NCI-H2227 (cell line): Measurements from ENCODE around the gene COMP.

Experiments used
- DNase-seq: peaks from one replicate; lab custom pipeline; 2025; ENCODE audit not compliant: unreplicated experiment; lab: John Stamatoyannopoulos, UW

COMP gene

GRCh38 chr19:18804139-18804601 is 13.1 kb upstream of the COMP start:
- DNase-seq, result no peak

DNA sequence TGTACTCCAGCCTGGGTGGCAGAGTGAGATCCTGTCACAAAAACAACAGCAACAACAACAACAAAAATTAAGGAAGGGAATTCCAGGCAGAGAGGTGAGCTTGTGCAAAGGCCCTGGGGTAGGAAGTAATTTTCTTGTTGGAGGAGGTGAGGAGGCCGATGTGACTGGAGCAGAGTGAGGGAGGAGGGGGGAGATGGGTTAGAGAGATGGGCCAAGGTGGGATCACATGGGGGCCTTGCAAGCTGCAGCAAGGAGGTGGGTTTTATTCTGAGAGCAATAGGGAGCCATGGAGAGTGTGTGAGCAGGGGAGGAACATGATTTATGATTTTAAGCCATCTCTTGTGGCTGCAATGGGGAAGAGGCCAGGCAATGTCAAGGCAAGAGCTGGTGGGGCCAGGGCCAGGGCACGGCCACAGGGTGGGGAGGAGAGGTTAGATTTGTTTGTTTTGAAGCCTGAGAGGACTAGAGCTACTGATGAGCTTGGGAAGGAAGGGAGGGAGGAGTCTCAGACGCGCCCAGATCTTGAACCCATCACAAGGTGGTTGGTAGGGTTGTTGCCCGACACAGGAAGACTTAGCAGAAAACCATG is 12.5 kb upstream of the COMP start:
- no peak for DNase-seq

DNA sequence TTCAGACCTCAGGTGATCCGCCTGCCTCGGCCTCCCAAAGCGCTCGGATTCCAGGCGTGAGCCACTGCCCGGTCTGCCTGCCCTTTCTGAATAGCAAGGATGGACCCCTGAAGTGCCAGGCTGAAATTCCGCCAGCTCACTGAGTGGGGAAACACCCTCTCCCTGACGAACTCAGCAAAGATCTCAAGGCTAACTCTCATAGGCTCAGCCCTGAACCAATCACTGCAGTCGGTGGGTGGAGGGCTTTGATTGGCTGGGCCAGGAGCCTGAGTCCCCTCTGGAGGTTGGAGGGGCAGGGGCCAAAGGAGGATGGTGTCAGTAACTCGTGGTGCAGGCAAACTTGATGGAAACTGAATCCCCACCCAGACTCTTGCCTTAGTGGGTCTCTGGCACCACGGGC is 11.2 kb upstream of the COMP start:
- no peak for DNase-seq

DNA sequence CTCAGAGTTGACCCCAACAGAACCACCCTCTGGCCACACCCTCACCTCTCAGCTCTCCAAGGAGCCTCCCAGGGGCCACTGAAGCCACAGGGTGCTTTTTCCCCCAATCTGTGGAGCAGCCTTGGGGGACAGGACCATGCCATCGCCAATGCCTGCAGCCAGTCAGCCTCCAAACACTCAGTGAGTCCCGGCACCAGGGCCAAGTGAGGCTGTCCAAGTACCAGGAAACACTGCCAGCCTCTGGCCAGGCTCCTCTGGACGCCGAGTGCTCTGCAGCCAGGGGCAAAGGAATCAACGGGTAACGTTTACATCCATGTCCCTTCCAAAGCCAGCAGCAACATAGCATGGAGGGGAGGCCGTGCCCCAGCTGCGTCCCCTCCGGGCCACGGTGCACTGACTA is 9.5 kb upstream of the COMP start:
- DNase-seq, result no peak

DNA sequence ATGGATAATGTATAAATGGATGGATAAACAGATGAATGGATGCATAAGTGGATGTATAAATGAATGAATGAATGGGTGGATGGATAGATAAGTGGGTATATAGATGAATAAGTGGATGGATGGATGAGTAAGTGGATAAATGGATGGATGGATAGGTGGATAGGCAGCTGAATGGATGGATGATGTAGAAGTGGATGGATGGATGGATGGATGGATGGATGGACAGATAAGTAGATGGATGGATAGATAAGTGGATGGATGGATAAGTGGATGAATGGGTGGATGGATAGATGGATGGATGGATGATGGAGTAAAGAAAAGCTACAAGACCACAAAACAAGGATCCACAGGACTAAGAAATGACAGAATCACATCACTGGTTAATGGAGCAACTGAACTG is 9.0 kb upstream of the COMP start:
- DNase-seq, result no peak

GRCh38 chr19:18799389-18799970 is 8.4 kb upstream of the COMP start:
- no peak for DNase-seq

DNA sequence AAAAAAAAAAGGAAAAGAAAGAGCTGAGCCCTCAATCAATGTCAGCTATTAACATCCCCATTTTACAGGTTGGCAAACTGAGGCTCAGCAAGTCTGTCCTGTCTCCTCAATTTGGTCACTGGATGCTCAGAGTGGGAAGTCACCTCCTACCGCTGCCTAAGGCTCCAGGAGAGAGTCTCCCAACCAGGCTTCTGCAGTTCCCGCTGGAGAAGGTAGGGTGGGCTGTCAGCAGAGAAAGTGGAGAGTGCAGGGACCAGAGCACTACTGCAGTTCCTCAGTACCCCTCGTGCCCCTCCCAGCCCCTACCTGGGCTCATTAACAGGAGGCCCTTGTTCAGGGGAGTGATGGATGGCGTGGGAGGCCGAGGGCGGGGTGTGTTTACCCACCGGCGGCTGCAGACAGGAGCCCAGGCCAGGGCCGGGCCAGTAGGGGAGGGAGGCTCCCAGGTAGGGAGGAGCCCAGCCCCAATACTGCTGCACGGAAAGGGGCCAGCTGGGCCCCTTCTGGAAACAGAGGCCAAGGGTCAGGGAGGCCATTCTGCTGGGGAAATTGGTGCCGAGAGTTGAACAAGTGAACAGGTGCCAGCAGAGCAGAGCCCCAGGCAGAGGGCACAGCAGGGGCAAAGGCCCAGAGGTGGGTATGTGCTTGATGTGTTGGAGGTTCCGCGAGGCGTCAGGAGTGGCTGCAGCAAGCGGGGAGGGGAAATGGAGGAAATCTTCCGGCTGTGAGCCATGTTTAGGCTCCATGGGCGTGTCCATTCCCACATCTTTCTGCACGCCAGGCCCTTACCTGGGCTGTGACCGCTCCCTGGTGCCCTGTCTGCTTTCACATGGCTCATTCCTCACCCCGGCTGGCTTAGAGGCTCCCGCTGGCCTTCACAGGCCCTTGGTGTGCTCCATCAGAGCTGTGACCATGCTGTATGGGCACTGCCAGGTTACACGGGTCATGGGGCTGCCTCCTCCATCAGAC is 7.6 kb upstream of the COMP start:
- DNase-seq, result no peak

DNA sequence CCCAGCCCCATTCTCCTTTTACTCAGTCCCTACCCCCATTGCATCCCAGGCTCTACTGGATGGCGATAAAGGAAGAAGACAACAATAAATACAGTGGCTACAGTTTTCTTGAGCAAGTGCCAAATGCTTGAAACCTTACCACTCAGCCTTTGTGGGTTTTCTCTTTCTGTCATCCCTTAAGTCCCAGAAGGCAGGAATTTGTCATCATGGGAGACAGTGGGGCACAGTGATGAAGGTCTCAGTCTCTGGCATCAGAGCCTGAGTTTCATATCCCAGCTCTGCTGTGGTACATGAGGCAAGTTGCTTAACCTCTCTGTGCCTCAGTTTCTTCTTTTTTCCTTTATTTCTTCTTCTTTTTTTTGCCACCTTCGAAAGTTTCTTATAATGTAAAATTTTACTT is 5.1 kb upstream of the COMP start:
- DNase-seq, result no peak

DNA sequence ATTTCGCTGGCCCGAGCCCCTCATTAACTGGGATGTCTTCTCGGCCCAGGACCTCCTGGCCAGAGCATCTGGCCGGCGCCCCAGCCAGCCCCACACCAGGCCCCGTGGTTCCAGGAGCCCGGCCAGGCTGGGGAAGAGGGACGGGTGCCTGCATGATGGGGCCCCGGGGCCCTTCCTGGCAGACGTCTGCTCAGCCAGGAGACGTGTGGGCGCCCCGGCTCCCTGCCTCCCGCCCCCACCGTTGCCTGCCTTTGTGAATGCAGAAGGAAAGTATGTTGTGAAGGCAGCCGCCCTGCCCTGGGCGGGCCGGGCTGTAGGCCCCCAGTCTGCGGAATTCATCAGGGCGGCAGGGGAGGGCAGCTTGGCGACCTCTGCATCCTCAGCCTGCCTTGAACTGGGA is 4.4 kb upstream of the COMP start:
- DNase-seq, result no peak

DNA sequence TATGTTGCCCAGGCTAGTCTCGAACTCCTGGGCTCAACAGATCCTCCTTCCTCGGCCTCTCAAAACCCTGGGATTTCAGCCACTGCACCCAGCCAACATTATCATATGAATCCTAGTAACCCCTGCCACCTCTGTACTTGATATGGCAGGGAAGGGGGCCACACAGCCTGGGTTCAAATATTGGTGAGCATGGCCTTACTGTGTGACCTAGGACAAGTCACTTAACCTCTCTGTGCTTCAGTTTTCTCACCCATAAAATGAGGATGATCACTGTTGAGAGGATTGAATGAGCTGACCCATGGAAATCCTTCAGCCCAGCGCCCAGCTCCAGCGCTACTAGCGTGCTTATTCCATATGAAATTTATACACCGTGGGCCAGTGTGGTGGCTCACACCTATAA is 3.6 kb upstream of the COMP start:
- no peak for DNase-seq

- no peak for DNase-seq
These were observed 2.9 kb upstream of the COMP start for GRCh38 chr19:18794029-18794313.

- no peak for DNase-seq
These were observed 2.3 kb upstream of the COMP start for GRCh38 chr19:18793144-18794028.

DNA sequence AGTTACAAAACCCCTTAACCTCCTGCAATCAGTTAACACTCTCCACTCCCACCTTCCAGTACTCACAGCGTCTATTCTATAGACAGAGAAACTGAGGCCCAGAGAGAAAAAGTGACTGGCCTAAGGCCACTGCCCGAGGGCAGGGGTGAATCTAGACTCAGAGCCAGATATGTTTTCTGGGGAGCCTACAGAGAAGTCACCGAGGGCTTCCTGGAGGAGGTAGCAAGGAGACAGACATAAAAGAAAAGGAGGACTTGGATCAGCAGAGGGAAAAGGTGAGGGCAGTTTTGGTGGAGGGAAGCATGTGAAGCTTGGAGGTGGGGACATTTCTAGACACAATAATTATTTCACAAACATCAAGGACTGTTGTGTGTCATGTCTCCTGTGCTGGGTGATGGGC is 1.6 kb upstream of the COMP start:
- DNase-seq, result no peak

- DNase-seq, result no peak
These were observed 192 bp upstream of the COMP start for GRCh38 chr19:18791315-18791678.

DNA sequence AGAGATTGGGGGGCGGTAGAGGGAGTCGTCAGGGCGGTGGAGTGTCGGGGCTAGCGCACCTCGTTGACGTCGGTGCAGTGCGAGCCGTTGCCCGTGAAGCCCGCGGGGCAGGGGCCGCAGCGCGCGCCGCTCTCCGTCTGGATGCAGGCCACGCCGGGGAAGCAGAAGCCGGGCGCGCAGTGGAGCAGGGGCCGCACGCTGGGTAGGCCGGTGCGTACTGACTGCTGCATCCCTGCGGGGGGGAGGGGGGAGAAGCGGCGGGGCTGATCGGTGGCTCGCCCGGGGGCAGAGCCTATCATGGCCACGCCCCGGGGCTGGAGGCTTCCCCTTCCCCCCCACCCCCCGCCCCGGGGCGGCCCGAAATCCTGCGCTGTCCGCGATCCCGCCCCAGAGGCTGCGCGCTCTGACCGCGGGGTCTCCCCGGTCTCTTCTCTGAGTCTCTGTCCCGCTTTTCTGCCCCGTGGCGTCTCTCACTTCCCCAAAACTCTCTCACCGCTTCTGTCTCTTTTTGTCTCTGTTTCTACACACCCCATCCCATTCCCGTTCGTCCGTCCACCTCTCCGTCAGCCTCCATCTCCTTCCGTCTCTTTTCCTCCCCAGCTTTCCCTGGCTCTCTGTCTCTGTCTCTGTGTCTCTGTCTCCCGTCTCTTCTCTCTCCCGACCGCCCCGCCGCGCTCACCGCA is 1.1 kb downstream of the COMP start:
- peak; percentile 40 for DNase-seq

DNA sequence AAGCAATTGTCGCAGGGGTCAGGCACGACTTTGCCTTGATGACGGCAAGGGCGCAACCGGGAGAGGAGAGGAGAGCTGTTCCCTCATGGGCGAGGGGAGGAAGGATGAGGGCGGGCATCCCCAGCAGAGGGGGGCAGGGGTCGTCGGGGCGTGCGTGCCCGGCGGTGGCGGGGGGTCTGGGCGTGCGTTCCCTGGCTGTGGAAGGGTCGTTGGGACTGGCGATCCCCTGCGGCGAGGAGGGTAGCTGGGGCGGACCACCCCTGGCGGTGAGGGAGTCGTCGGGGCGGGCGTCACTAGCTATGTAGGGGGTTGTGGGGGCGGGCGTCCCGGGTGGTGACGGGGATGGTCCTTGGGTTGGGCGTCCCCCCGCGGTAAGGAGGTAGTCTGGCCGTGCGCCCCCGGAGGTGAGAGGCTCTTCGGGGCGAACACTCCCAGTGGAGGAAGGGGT is 1.7 kb downstream of the COMP start:
- no peak for DNase-seq

GRCh38 chr19:18788529-18789421 is 2.3 kb downstream of the COMP start:
- DNase-seq, result no peak

DNA sequence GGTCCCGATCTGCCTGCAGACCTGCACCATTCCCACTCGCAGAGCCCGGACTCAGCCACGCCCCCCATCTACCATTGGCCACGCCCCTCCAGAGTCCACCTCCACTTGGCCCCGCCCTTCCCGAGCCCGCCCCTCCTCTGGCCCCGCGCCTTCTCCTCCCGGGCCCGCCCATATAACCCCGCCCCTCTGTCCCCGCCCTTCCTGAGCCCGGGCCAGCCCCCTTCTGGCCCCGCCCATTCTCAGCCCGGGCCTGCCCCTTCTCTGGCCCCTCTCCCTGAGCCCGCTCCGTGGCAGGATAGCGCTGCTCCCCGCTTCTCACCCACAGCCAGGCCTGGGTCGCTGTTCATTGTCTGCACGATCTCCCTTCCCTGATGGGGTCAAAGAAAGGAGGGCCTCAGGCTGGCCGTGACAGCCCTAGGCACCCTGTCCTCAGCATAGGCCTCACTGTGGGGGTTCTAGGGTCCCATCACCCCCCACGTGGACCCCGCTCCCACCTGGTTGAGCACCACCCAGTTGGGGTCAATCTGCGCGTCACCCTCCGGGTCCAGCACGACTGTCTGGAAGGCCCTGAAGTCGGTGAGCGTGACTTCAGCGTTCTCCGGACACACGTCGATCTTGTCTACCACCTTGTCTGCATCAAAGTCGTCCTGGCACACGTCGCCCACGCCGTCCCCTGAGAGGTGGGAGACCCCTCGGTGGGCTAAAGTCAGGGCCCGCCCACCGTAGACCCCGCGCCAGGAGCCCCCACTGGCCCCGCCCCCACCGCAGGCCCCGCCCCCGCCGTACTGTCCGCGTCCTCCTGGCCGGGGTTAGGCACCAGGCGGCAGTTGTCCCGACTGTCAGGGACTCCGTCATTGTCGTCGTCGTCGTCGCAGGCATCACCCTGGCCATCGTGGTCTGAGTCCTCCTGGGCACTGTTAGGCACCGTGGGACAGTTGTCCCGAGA is 5.7 kb downstream of the COMP start:
- DNase-seq, result peak; percentile 43

GRCh38 chr19:18784786-18785120 is 6.4 kb downstream of the COMP start:
- DNase-seq, result no peak
